OCI-LY3 (cell line): ENCODE results near the gene LAMC1.

Experiments used
- H2AFZ ChIP-seq: fragments of 200-600, 300-600 bp; shearing (Covaris generic); 2 replicates; pipeline ENCODE4 v1.6.0; 2014; ENCODE audit warnings: antibody characterized with exemption, low read depth, low read length
- H3K27ac ChIP-seq: fragments of 200-600, 300-600 bp; sonication (generic); 2 replicates; pipeline ENCODE4 v1.5.1; 2014; ENCODE audit warnings: mild to moderate bottlenecking, low read length, moderate library complexity, mixed read lengths
- H3K27me3 ChIP-seq: fragments of 200-600, 300-600 bp; sonication (generic); 2 replicates; pipeline ENCODE4 v1.6.1; 2014; ENCODE audit warnings: low read depth, low read length, mixed read lengths
- H3K36me3 ChIP-seq: fragments of 200-600, 300-600 bp; sonication (generic); replicated peaks from 2 replicates; pipeline ENCODE3; 2014; ENCODE audit warnings: low read depth, low read length, mixed read lengths
- H3K4me1 ChIP-seq: fragments of 300-600, 200-600 bp; sonication (generic); 2 replicates; pipeline ENCODE4 v1.6.1; 2014; ENCODE audit warnings: low read length, mixed read lengths
- H3K4me2 ChIP-seq: fragments of 200-600, 300-600 bp; sonication (generic); 2 replicates; pipeline ENCODE4 v1.6.1; 2014; ENCODE audit warnings: low read length, mixed read lengths
- H3K4me3 ChIP-seq: fragments of 300-600, 200-600 bp; sonication (generic); 2 replicates; pipeline ENCODE4 v1.5.1; 2014; ENCODE audit warnings: antibody characterized with exemption, mild to moderate bottlenecking, low read length, moderate library complexity
- H3K79me2 ChIP-seq: fragments of 300-600, 200-600 bp; shearing (Covaris generic); 2 replicates; pipeline ENCODE4 v1.6.1; 2014; ENCODE audit warnings: mild to moderate bottlenecking, low read length, mixed read lengths
- H3K9ac ChIP-seq: fragments of 300-600, 200-600 bp; shearing (Covaris generic); 2 replicates; pipeline ENCODE4 v1.6.0; 2014; ENCODE audit warnings: mild to moderate bottlenecking, low read length, moderate library complexity
- H3K9me3 ChIP-seq: fragments of 200-600, 300-600 bp; shearing (Covaris generic); 2 replicates; pipeline ENCODE4 v1.6.1; 2014; ENCODE audit warnings: low read length, mixed read lengths; ENCODE audit not compliant: insufficient read depth
- H4K20me1 ChIP-seq: fragments of 200-600, 300-600 bp; sonication (generic); 2 replicates; pipeline ENCODE4 v1.6.1; 2016; ENCODE audit warnings: low read length, mixed read lengths; ENCODE audit not compliant: insufficient read depth
- CTCF ChIP-seq: fragments of 200-600, 300-600 bp; sonication (generic); IDR thresholded peaks from 2 replicates; pipeline ENCODE4 v1.5.1; 2014; ENCODE audit warnings: antibody characterized with exemption, low read length, low read depth
- EZH2phosphoT487 ChIP-seq: fragments of 200-600 bp; shearing (Covaris generic); IDR thresholded peaks from 2 replicates; pipeline ENCODE4 v1.6.1; 2018; ENCODE audit warnings: antibody characterized with exemption, mixed run types, low read depth

LAMC1 gene

GRCh38 chr1:183186841-183187240 lies 163.6 kb downstream of the LAMC1 start:
- H3K27me3 ChIP-seq: peaks cover 14% of the 10 kb centered on the region; the same call in 1 of the 2 replicates
- TF ChIP-seq CTCF (no peak), EZH2phosphoT487 (no peak)
- H3K79me2 ChIP-seq: no peaks in the 10 kb centered on the region
- H3K4me2 ChIP-seq: no peak overlapping the region
- H3K4me3 ChIP-seq: no peak overlapping the region
- no peaks in the 10 kb centered on the region for H3K9me3 ChIP-seq
- no peak overlapping the region for H2AFZ ChIP-seq
- H3K36me3 ChIP-seq: no peaks in the 10 kb centered on the region
- H4K20me1 ChIP-seq: no peaks in the 10 kb centered on the region
- no peak overlapping the region for H3K27ac ChIP-seq
- peaks cover 6% of the 10 kb centered on the region; the same call in 1 of the 2 replicates for H3K4me1 ChIP-seq
- no peak overlapping the region for H3K9ac ChIP-seq

GRCh38 chr1:183188240-183188639 lies 165.0 kb downstream of the LAMC1 start:
- no peaks in the 10 kb centered on the region for H4K20me1 ChIP-seq
- no peaks in the 10 kb centered on the region for H3K79me2 ChIP-seq
- H2AFZ ChIP-seq: no peak overlapping the region
- H3K27me3 ChIP-seq: peaks cover 14% of the 10 kb centered on the region; the same call in 1 of the 2 replicates
- TF ChIP-seq EZH2phosphoT487 (no peak), CTCF (no peak)
- H3K4me1 ChIP-seq: peaks cover 6% of the 10 kb centered on the region; the same call in 1 of the 2 replicates
- H3K4me3 ChIP-seq: no peak overlapping the region
- no peaks in the 10 kb centered on the region for H3K36me3 ChIP-seq
- no peaks in the 10 kb centered on the region for H3K9me3 ChIP-seq
- H3K4me2 ChIP-seq: no peak overlapping the region
- H3K9ac ChIP-seq: no peak overlapping the region
- H3K27ac ChIP-seq: no peak overlapping the region

GRCh38 chr1:183191833-183192232 lies 168.6 kb downstream of the LAMC1 start:
- Histone ChIP-seq H3K4me1 (peaks cover 5% of the 10 kb centered on the region; the same call in 1 of the 2 replicates), H2AFZ (no peak overlapping the region), H3K4me2 (no peak overlapping the region), H3K9ac (no peak overlapping the region), H3K79me2 (no peaks in the 10 kb centered on the region), H4K20me1 (no peaks in the 10 kb centered on the region), H3K9me3 (no peaks in the 10 kb centered on the region), H3K36me3 (no peaks in the 10 kb centered on the region), H3K27ac (no peak overlapping the region), H3K4me3 (no peak overlapping the region), H3K27me3 (peaks cover 19% of the 10 kb centered on the region)
- no peak for TF ChIP-seq EZH2phosphoT487
- TF ChIP-seq CTCF: no peak

GRCh38 chr1:183193963-183194525 lies 170.8 kb downstream of the LAMC1 start:
- no peaks in the 10 kb centered on the region for H3K79me2 ChIP-seq

More at GRCh38 chr1:183193963-183194525, 170.8 kb downstream of the LAMC1 start:
- Histone ChIP-seq H3K27me3 (peaks cover 12% of the 10 kb centered on the region), H3K9me3 (no peaks in the 10 kb centered on the region), H2AFZ (no peak overlapping the region), H3K4me2 (no peak overlapping the region), H3K36me3 (no peaks in the 10 kb centered on the region), H3K4me3 (no peak overlapping the region), H3K4me1 (peaks cover 5% of the 10 kb centered on the region; the same call in 1 of the 2 replicates), H3K27ac (no peak overlapping the region), H3K9ac (no peak overlapping the region), H4K20me1 (no peaks in the 10 kb centered on the region)
- TF ChIP-seq CTCF (no peak), EZH2phosphoT487 (no peak)
